GM18517 (cell line): Measurements from ENCODE around the gene CERS5.

Source experiments
- ATAC-seq: cut with Tn5 transposase; IDR thresholded peaks from one replicate; pipeline ENCODE4 v1.9.1; 2021; ENCODE audit warnings: mild to moderate bottlenecking, moderate library complexity; ENCODE audit not compliant: unreplicated experiment

Gene CERS5

DNA sequence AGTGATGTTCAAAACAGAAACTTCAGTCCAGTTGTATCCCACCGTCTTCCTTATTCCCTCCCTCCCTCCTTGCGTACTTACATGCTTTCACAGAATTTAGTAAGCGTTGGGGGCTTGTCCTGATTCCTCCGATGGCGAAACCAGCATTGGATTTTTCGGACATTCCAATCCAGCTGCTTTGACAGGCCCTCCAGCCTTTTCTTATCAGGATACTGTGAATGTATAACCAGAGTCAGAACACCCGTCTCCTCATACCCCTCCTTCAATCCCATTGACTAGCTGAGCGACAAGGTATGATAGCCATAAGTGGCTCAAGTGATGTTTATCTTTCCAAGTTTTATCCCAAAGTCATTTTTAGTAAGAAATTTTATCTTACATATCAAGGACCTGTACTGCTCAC lies 24.2 kb downstream of the CERS5 start:
- no peak for ATAC-seq

DNA sequence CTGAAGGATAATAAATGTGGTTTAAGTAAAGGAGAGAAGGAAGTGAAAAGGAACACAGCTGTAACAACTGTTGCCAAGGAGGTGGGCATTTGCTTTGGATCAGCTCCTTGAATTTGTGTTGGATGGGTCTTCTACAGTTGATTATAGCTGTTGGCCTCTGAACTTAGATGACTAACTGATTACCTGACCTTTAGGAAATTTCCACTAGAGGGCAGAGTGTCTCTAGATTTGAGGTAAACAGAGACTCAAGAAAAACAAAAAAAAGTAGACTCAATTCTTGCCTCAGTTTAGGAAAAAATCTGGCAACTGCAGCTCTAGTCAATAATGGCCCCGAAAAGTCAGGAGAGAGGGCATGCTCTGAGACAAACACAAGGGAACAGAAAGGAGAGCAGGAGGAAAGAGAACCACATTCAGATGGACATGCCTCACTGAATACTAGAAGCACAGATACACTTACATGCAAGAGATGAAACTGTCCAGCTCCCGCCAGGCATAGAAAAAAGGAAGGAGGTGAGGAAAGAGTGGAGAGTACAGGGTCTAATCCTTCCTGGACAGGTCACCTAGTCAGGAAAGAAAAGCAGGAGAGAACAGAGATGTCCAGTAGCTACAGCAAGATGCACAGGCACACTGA lies 34.5 kb downstream of the CERS5 start:
- no peak for ATAC-seq

DNA sequence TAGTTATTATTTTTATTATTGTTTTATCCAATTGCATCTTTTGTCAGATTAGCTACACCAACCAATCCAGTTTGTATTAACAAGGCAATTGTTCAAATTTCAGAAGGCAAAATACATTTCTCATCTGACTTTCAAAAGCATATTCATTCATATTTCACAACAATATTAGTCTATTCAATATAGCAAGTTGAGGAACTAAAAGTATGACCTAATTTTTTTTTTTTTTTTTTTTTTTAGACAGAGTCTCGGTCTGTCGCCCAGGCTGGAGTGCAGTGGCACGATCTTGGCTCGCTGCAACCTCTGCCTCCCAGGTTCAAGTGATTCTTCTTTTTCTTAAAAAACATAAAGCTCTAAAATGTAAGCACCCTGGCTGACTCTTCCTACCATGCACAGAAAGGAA lies 37.9 kb downstream of the CERS5 start:
- ATAC-seq, result no peak

DNA sequence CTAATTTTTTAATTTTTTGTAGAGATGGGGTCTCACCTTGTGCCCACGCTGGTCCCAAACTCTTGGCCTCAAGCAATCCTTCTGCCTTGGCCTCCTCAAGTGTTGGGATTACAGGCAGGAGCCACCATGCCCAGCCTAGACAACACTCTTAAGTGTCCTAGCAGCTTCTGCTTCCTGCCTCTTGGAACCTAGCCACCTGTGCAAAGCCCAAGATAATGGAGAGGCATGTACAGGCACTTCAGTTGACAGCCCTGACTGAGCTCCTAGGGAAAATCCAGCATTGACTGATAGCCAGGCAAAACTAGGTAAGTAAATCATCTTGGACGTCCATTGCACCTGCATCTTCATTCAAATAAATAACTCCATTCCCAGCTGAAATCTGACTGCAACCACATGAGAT lies 39.6 kb downstream of the CERS5 start:
- ATAC-seq, result no peak

DNA sequence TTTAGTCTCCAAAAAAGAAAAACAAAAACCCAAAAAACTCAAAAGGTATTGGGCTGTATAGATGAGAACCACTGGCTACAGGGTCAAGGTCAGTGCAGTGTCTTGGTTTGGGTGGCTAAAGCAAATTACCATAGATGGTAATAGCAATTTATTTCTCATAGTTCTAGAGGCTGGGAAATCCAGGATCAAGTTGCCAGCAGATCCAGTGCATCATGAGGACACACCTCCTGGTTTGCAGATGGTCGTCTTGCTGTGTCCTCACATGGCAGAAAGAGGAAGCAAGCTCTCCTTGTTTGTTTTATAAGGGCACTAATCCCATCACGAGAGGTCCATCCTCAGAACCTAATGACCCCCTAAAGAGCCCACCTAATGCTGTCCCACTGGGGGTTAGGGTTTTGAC lies 44.0 kb downstream of the CERS5 start:
- ATAC-seq, result no peak

DNA sequence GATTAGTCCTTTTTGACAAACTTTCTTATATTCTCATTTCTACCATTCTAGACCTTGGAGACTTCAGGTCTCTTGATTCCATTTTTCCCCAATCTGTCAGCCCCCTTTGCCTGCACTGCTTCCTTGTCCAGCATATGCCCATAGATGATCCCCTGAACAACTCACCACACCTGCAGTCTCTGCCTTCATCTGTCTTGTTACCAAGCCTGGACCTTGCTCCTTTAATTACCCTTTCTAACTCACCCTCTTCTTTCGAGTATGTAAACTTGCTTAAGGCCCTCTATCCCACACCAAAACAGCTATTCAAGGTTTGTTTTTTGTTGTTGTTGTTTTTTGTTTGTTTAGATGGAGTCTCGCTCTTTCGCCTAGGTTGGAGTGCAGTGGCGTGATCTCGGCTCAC lies 45.5 kb downstream of the CERS5 start:
- ATAC-seq, result no peak

DNA sequence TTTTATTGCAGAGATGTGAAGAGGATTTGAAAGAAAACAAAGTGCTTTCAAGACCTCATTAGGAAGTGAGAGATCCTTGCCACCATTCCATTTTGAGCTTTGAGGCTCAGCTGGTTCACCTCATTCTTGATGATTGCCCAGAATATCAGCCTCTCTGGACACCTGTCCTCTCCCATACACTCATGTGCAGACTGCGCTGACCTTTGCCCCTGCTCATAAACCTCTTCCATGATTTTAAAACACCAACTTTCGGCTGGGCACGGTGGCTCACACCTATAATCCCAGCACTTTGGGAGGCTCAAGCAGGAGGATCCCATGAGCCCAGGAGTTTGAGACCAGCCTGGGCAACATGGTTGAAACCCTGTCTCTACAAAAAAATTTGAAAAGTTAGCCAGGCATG lies 46.2 kb downstream of the CERS5 start:
- no peak for ATAC-seq

DNA sequence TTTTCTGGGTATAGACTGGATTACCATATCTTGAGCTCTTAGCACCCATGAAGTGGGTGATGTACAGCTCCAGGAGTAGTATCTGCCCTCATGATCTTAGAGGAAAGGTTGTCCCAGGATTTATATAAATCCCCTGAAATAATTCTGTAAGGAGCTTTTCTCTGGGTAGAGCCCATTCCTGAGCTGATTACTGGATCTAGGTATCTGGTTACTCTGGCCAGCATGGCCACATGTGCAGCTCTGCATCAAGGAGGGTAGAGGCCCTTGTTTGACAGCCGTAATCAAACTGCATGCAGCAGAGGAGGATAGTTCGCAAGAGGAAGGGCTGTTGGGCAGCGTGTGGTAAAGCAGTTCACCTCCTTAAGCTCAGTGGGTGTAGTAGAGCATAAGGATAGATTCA lies 46.6 kb downstream of the CERS5 start:
- ATAC-seq, result no peak

DNA sequence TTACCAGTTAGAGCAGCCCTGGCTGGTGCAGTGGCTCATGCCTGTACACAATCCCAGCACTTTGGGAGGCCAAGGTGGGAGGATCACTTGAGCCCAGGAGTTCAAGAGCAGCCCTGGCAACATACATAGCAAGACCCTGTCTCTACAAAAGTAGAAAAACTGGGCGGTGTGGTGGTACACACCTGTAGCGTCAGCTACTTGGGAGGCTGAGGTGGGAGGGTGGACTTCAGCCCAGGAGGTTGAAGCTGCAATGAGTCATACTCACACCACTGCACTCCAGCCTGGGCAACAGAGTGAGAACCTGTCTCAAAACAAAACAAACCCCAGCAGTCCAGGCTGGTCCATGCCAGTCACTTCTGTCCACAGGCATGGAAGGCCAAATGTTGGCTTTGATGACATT lies 47.8 kb downstream of the CERS5 start:
- no peak for ATAC-seq

DNA sequence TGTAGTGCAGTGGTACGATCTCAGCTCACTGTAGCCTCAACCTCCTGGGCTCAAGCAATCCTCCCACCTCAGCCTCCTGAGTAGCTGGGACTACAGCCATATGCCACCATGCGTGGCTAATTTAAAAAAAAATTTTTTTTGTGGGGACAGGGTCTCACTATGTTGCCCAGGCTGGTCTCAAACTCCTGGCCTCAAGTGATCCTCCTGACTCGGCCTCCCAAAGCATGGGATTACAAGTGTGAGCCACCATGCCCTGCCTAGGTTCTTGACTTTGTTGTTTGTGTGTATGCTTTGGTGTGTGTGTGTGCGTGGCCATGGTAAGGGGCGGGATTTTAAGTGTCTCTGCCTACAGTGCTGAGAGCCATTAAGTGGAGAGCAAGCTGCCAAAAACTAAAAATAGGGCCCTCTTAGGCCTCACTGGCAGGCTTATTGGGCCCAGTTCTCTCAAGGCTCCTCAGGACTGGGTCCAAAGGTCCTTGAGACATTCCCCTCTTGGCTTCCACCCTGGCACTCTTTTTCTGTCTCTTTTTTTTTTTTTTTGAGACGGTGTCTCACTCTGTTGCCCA lies 50.0 kb downstream of the CERS5 start:
- ATAC-seq, result no peak

DNA sequence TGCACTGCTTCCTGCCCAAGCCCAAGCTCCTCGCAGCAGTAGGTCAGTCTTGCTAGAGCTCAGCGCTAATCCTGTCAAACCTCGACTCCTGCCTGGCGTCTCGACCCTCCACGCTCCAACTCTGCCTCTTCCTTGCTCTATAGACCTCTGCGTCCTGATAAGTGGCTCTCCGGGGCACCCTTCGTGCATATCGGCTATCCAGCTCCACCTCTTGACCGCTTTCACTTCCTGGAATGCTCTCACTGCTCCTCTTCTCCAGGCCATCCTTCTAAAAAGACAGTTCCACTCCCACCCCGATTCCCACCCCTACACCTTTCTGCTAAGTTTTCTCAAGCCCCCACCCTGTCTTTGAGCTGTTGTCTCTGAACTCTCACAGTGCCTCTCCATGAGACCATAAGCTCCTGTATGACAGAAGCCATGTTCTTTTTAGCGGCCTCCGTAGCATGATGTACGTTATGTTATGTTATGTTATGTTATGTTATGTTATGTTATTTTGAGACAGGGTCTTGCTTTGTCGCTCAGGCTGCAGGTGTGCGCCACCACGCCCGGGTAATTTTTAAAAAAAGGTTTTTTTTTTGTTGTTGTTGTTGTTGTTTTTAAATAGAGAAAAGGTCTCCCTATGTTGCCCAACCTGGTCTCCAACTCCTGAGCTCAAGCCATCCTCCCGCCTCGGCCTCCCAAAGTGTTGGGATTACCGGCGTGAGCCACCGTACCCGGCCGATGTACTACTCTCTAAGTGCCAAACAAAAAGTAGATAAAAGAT lies 54.5 kb downstream of the CERS5 start:
- ATAC-seq, result peak; percentile 0

DNA sequence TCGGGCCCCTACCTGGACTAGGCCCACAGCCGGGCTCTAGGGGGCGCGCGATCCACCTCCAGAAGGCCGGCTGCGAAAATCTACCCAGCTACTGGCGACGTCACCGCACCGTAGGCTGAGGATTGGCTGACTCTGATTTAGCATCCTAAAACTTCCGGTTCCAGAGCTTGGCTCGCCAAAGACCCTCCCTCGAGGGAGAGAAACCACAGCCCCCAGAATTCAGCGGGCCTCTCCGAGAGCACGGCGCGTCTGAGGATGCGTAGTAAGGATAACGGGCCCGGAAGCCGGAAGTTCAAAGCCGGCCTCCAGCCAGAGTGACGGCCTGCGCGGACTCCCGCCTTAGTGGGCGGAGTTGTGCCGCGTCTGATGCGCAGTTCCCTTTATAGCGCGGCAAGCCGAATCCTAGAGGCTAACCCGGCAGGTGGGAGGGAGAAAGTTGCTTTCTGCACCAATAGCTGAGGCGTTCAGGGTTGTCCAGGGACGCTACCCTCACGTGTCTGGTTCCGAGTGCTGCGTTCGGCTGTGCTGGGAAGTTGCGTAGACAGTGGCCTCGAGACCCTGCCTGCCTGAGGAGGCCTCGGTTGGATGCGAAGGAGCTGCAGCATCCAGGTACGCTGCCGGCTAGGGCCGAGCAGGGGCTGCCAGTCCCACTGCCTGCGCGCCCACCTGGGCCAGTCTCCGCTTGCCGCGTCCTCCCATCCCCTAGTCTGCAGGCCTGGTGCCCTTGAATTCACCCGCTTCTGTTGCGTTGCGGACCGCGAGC lies 55.3 kb downstream of the CERS5 start, which contains the start of gene COX14:
Gene COX14 (plus strand): TSS at position 544 of the 763 bp plus-strand sequence. CDS start 7,808 bp downstream, outside the sequence.
- peak; percentile 90 for ATAC-seq

DNA sequence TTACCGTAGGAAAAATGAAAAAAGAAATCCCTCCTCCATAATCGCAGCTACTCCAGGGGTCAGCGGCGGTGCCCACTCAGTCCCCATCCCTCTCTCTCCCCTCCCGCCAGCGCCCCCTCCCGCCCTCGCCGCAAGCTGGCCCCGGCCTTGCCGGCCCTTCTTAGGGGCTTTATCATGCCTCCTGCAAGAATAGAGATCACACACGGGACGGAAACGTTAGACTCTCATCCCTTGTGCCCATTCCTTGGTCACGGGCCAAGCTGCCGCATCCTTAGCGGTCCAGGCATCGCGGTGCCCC lies 55.8 kb downstream of the CERS5 start:
- ATAC-seq, result no peak

DNA sequence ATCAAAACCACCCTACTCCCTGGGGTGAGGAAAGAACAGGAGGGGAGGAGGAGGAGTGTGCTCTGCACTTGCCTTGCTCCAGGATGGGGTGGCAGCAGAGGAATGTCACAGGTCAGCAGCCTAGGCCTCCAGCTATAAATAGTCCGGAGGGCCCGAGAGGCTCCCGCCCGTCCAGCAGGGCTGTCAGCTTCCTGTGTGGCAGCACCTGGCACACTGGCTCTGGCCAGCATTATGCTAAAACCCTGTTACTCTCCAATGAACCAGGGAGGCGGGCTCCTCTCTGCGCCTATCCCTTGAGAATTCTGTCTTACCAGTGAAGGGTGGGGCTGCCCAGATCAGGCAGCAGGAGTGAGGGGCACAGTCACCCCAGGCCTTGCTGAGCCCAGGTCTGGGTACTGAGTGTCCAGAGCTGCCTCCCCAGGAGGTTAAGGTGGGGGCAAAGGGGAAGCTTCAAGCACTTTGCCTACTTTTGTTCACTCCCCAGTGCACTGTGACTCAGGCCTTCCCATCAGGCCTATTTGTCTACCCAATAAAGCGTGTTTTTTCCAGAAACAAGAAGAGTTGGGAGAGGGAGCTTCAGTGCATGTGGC lies 56.3 kb downstream of the CERS5 start:
- ATAC-seq, result no peak

DNA sequence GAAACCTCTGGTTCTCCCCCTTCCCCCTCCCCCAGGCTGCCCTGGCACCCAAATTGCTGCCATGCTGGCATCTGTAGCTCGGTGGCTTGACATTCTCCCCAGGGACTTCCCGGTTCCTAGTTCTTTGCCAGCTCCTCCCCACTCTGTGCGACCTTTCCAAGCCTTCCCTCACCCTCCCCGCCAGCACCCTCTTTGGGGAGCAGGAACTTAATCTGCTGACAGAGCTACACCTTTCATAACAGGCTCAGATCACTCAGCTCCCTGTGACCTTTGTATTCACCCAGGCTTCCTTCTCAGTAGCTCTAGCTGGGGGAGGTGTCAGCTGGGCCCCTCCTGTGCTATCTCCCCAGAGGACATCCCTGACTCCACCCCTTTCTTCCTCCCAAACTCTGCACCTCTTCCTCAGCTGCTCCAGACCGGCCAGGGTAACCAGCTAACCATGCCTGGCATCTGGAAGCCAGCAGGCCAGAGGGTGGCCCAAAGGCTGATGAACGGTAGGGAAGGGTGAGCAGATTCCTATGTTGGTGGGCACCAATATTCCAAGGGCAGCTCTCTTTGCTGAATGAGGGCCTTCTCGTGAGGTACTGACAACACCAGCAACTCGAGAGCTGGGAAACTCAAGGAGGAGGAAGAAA lies 56.9 kb downstream of the CERS5 start:
- no peak for ATAC-seq

DNA sequence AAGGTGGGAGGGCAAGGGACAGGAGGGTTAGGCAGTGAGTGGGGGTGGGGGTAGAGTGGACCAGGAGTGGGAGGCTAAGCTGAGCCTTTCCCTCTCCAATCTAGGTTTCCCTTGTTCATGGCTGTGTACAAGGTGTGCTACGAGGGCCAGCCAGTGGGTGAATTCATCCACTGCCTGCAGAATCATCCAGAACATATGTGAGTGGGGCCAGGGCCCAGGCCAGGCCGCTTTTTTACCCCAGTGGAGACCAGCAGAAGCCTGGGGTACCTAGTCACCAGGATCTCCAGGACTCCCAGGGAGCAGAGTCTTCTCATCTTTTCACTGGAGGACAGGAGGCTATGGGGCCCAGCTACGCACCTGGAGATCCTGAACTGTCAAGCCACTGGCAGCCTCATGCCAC lies 57.9 kb downstream of the CERS5 start:
- no peak for ATAC-seq

DNA sequence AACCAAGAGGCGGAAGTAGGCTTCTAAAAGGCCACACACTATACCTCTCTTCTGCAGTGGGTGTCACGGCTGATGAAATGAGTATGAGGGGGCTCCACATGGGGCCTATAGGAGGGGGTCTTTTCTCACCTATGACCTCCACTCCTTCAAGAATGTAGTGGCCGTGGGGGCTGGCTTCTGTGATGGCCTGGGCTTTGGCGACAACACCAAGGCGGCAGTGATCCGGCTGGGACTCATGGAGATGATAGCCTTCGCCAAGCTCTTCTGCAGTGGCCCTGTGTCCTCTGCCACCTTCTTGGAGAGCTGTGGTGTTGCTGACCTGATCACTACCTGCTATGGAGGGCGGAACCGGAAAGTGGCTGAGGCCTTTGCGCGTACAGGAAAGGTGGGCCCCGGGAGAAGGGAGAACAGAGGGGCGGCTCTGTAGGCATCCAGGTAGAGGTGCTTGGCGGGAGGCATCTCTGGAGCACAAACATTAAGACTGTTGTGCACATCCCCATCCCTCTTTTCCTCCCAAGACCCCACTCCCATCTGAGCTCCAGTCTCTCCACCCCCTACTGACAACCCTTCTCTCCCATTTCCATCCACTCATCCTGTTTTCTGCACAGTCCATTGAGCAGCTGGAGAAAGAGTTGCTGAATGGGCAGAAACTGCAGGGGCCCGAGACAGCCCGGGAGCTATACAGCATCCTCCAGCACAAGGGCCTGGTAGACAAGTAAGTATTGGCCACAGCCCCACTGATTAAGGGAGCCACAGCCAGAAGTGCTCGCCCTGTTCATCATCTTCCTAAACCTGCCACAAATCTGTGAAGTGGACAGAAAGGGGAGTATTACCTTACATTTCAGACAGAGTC lies 59.5 kb downstream of the CERS5 start:
- no peak for ATAC-seq

DNA sequence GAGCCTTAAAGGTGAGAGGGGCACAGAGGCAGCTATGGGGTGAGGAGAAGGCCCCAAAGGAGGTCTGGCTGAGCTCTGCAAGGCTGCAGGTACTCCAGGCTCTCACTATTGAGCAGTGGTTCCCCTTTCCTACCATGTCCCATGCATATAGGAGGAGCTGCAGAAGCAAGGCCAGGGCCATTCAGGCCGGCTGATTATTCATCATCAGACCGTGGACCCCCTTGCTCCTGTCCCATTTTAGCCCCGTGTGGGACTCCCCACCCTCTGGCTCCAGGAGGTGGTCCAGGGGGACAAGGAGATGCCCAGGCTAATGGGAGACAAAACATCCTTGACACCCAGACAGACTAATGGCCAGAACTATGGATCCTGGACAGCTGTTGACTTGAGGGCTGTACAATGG lies 60.3 kb downstream of the CERS5 start:
- ATAC-seq, result no peak

DNA sequence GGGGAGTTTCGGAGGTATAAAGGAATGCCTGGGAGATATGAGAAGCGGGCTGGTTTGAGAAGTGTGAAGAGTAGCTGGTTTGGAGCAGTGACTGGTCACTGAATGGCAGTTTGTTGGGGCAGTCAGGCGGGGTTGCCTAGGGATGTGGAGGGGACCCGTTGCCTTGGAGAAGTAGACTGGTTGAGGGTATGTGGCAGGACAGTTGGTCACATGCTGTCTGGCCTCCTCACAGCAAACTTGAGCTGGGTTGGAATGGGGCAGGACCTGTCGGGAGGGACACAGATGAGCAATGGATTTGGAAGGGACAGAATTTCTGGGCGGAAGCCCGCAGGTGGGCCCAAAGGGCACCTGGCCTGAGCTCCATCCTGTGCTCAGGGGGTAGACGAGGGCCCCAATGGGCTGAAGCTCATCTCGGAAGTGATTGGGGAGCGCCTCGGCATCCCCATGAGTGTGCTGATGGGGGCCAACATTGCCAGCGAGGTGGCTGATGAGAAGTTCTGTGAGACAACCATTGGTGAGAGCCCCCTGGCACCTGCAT lies 61.2 kb downstream of the CERS5 start:
- ATAC-seq, result no peak
